HepG2 (cell line): ENCODE data around the gene CARMIL3. TPM values are rescaled to one million over a fixed set of nuclear protein-coding genes. Genes with fewer than 3 reads are reported as not detected.

Experiments
- ATF2 ChIP-seq: sonication (generic); formaldehyde crosslinking; IDR thresholded peaks from 2 replicates; pipeline ENCODE4 v1.4.0; 2020; ENCODE audit warnings: missing genetic modification reagents
- CEBPG ChIP-seq: IDR thresholded peaks from 2 replicates; pipeline ENCODE4 v1.6.1; 2016
- CREB1 ChIP-seq, 2 experiments: fragments of 450-650 bp in 1 of 2; IDR thresholded peaks; 2 replicates each; pipeline ENCODE4 v1.6.1; 2016 to 2017; ENCODE audit warnings: control low read depth in 1 of 2, mild to moderate bottlenecking in 1 of 2, missing compliant biosample characterization in 1 of 2, missing genetic modification characterization in 1 of 2
- DMAP1 ChIP-seq: IDR thresholded peaks from 2 replicates; pipeline ENCODE4 v1.6.1; 2016
- FOXK2 ChIP-seq: fragments of 450-650 bp; IDR thresholded peaks from 2 replicates; pipeline ENCODE4 v1.6.1; 2016
- GABPA ChIP-seq, 2 experiments: IDR thresholded peaks; 2 replicates each; pipeline ENCODE4 v1.6.1; 2011 to 2016; ENCODE audit warnings: low read depth in 2 of 2, low read length in 1 of 2, missing biosample characterization in 1 of 2, missing genetic modification characterization in 1 of 2
- JDP2 ChIP-seq: sonication (generic); formaldehyde crosslinking; IDR thresholded peaks from 2 replicates; pipeline ENCODE4 v1.8.1; 2022; ENCODE audit warnings: missing genetic modification reagents, borderline replicate concordance
- JUND ChIP-seq: sonication (generic); formaldehyde crosslinking; IDR thresholded peaks from 2 replicates; pipeline ENCODE4 v1.8.0; 2022; ENCODE audit warnings: mild to moderate bottlenecking, missing genetic modification reagents
- KLF15 ChIP-seq: sonication (generic); formaldehyde crosslinking; IDR thresholded peaks from 2 replicates; pipeline ENCODE4 v1.8.1; 2023; ENCODE audit warnings: borderline replicate concordance, mild to moderate bottlenecking, inconsistent platforms, missing genetic modification reagents, mixed read lengths
- NCOA1 ChIP-seq: sonication (generic); formaldehyde crosslinking; IDR thresholded peaks from 2 replicates; pipeline ENCODE4 v1.9.0; 2021; ENCODE audit warnings: missing genetic modification reagents
- RCOR2 ChIP-seq: IDR thresholded peaks from 2 replicates; pipeline ENCODE4 v1.6.1; 2016; ENCODE audit warnings: missing biosample characterization, missing genetic modification reagents
- SAFB2 ChIP-seq: sonication (generic); formaldehyde crosslinking; IDR thresholded peaks from 2 replicates; pipeline ENCODE4 v1.5.1; 2020; ENCODE audit warnings: missing genetic modification reagents, low read depth, mild to moderate bottlenecking, borderline replicate concordance
- TOPORS ChIP-seq: sonication (generic); formaldehyde crosslinking; IDR thresholded peaks from 2 replicates; pipeline ENCODE4 v1.8.0; 2023; ENCODE audit warnings: mild to moderate bottlenecking, missing genetic modification reagents
- ZBTB20 ChIP-seq: sonication (generic); formaldehyde crosslinking; IDR thresholded peaks from 2 replicates; pipeline ENCODE4 v1.8.1; 2023; ENCODE audit warnings: missing genetic modification reagents, low read depth, mild to moderate bottlenecking, borderline replicate concordance
- ZBTB44 ChIP-seq: sonication (generic); formaldehyde crosslinking; IDR thresholded peaks from 2 replicates; pipeline ENCODE4 v1.4.0; 2020; ENCODE audit warnings: missing genetic modification reagents
- ZEB1 ChIP-seq: IDR thresholded peaks from 2 replicates; pipeline ENCODE4 v1.6.1; 2012; ENCODE audit warnings: mild to moderate bottlenecking, low read depth, inconsistent platforms; ENCODE audit not compliant: insufficient replicate concordance
- ZFP62 ChIP-seq: sonication (generic); formaldehyde crosslinking; IDR thresholded peaks from 2 replicates; pipeline ENCODE4 v1.4.0; 2020; ENCODE audit warnings: missing genetic modification reagents
- ZNF230 ChIP-seq: sonication (generic); formaldehyde crosslinking; IDR thresholded peaks from 2 replicates; pipeline ENCODE4 v1.4.0; 2020; ENCODE audit warnings: mild to moderate bottlenecking, missing genetic modification reagents
- ZNF232 ChIP-seq: sonication (generic); formaldehyde crosslinking; IDR thresholded peaks from 2 replicates; pipeline ENCODE4 v1.4.0; 2020; ENCODE audit warnings: missing genetic modification reagents, borderline replicate concordance
- ZNF329 ChIP-seq: sonication (generic); formaldehyde crosslinking; IDR thresholded peaks from 2 replicates; pipeline ENCODE4 v1.9.0; 2021; ENCODE audit warnings: low read depth, mild to moderate bottlenecking, missing genetic modification reagents
- ZNF749 ChIP-seq: sonication (generic); formaldehyde crosslinking; IDR thresholded peaks from 2 replicates; pipeline ENCODE4 v1.8.0; 2022; ENCODE audit warnings: mild to moderate bottlenecking, missing genetic modification reagents, moderate library complexity, borderline replicate concordance
- ZNF775 ChIP-seq: sonication (generic); formaldehyde crosslinking; IDR thresholded peaks from 2 replicates; pipeline ENCODE4 v1.4.0; 2020; ENCODE audit warnings: missing genetic modification reagents, mild to moderate bottlenecking, moderate library complexity, borderline replicate concordance
- polyA plus RNA-seq, 8 experiments: library from polyadenylated mRNA; depleted of rRNA in 3 of 8; stranded (reverse) in 7 of 8; unstranded in 1 of 8; fragments of >200 nt; fragmentation: Illumina TruSeq in 4 of 8; extraction: Trizol in 4 of 8; gene quantifications; 2 replicates each; pipeline versions ENCODE4 v1.2.1 to v1.2.3, GENCODE V29; 2011 to 2016; ENCODE audit warnings: low read depth in 4 of 8, missing spikeins in 1 of 8, mixed read lengths in 1 of 8; ENCODE audit not compliant: insufficient read depth in 1 of 8
- total RNA-seq, 5 experiments: library from RNA; depleted of rRNA; stranded (reverse); fragments of >200 nt; fragmentation: Illumina TruSeq; extraction: Trizol; gene quantifications; 2 replicates each; pipeline ENCODE4 v1.2.3, GENCODE V29; 2016; ENCODE audit warnings: low read depth in 1 of 5
- TF ChIP-seq, protein P1 (sequence below): sonication (generic); formaldehyde crosslinking; IDR thresholded peaks from 2 replicates; pipeline ENCODE4 v1.9.0; 2021; ENCODE audit warnings: missing genetic modification reagents, borderline replicate concordance
- TF ChIP-seq, protein P2 (sequence below): sonication (generic); formaldehyde crosslinking; IDR thresholded peaks from 2 replicates; pipeline ENCODE4 v1.5.1; 2020; ENCODE audit warnings: missing genetic modification reagents, mild to moderate bottlenecking, borderline replicate concordance

CARMIL3 gene
- total and polyA plus RNA-seq, 2 of the 13 experiments (the other 11 are each of a cell fraction or from before 2014, with no cell fraction given): 0.27 to 0.55 TPM

DNA sequence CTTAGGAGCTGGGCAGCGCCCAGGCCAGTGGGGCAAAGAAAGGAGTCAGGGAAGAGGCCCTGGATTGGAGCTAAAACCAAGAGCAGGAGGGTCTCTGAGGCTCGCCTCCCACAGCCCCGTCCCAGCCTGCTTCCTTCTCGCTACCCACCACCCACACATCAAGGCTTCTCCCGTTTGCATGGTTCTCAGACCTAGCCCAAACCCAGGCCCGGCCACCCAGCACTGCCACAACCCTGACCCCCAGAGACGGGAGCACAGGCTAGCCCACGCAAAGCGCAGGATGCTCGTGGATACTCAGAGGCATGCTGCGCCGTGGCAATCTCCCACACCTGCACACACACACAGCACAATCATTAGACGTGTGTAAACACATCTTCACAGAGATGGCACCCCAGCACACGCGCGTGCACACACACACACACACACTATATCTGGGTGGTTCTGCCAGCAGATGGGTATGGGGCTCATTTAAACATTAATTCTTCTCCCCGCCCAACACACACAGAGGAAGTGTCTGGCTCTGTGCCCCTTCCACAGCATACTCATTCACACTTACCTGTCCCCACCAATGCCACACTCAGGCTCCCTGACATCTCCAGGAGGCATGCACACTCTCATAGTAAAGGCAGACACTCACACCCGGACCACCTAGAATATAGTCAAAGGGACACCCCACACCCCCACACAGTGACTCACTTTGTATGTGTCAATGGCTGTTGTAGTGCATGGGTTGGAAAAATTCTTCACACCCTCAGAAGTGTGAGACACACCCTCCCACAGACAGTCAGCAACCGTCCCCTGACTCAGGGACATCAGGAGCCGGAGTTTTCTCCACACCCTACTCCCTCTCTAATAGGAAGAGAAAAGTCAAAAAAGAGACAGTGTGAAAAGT lies 1.1 kb downstream of the CARMIL3 start (continued):
- TF ChIP-seq, protein P1, sequence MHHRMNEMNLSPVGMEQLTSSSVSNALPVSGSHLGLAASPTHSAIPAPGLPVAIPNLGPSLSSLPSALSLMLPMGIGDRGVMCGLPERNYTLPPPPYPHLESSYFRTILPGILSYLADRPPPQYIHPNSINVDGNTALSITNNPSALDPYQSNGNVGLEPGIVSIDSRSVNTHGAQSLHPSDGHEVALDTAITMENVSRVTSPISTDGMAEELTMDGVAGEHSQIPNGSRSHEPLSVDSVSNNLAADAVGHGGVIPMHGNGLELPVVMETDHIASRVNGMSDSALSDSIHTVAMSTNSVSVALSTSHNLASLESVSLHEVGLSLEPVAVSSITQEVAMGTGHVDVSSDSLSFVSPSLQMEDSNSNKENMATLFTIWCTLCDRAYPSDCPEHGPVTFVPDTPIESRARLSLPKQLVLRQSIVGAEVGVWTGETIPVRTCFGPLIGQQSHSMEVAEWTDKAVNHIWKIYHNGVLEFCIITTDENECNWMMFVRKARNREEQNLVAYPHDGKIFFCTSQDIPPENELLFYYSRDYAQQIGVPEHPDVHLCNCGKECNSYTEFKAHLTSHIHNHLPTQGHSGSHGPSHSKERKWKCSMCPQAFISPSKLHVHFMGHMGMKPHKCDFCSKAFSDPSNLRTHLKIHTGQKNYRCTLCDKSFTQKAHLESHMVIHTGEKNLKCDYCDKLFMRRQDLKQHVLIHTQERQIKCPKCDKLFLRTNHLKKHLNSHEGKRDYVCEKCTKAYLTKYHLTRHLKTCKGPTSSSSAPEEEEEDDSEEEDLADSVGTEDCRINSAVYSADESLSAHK: no peak
- TF ChIP-seq RCOR2 (CRISPR knock-in tag) (no peak), GABPA (IDR thresholded peaks at IDR 0.05; ENCODE audit: low read depth, low read length) (no peak), GABPA (CRISPR knock-in tag; IDR thresholded peaks at IDR 0.05; ENCODE audit: low read depth) (no peak), JUND (CRISPR knock-in tag) (peak; percentile 38; the same call in 1 of the 2 replicates), ZFP62 (CRISPR knock-in tag) (no peak), JDP2 (no peak), ZEB1 (no peak), NCOA1 (CRISPR knock-in tag) (no peak), KLF15 (CRISPR knock-in tag) (no peak; the same call in 1 of the 2 replicates), SAFB2 (CRISPR knock-in tag) (no peak), ZBTB20 (CRISPR knock-in tag) (0 out of 2 replicates have a peak, but pooled peaks have one; percentile 15), TOPORS (CRISPR knock-in tag) (no peak), FOXK2 (no peak), ATF2 (CRISPR knock-in tag) (no peak), ZNF775 (CRISPR knock-in tag) (no peak), ZNF749 (CRISPR knock-in tag) (peak; percentile 43; the same call in 1 of the 2 replicates), DMAP1 (CRISPR knock-in tag) (no peak), CREB1 (IDR thresholded peaks at IDR 0.05) (no peak), CREB1 (CRISPR knock-in tag; IDR thresholded peaks at IDR 0.05) (no peak), CEBPG (CRISPR knock-in tag) (no peak), ZNF232 (CRISPR knock-in tag) (no peak), ZNF230 (CRISPR knock-in tag) (no peak), ZBTB44 (CRISPR knock-in tag) (no peak), ZNF329 (CRISPR knock-in tag) (0 out of 2 replicates have a peak, but pooled peaks have one; percentile 6)
- TF ChIP-seq, protein P2, sequence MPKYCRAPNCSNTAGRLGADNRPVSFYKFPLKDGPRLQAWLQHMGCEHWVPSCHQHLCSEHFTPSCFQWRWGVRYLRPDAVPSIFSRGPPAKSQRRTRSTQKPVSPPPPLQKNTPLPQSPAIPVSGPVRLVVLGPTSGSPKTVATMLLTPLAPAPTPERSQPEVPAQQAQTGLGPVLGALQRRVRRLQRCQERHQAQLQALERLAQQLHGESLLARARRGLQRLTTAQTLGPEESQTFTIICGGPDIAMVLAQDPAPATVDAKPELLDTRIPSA (CRISPR knock-in tag): no peak
